ENCODE data around the gene SMS.
"Not testable (repeated sequence)": the region's sequence is repeated elsewhere in the genome, so short reads cannot be mapped to it uniquely, and the experiment has no call there.

Gene SMS

GRCh38 chrX:21944136-21944615 lies 3.7 kb downstream of the SMS start:
- peaks cover 3% of the 10 kb centered on the region; the same call in 1 of the 2 replicates for H3K36me3 ChIP-seq (ENCODE audit: insufficient read depth, low read length)
- no peak overlapping the region for H3K27ac ChIP-seq
- H3K9me3 ChIP-seq (ENCODE audit: low read depth, low read length): no peaks in the 10 kb centered on the region
- no peak for DNase-seq (ENCODE audit: low read depth, low spot score)
- TF ChIP-seq POLR2AphosphoS5 (IDR thresholded peaks at IDR 0.05; ENCODE audit: borderline replicate concordance, low read depth, low read length): no peak
- H3K9ac ChIP-seq (ENCODE audit: insufficient read length): no peak overlapping the region
- H3K4me3 ChIP-seq: no peak overlapping the region

- Histone ChIP-seq H3K4me3 (peak overlapping the region; percentile 52), H3K9me3 (ENCODE audit: low read depth, low read length) (no peaks in the 10 kb centered on the region), H3K36me3 (ENCODE audit: insufficient read depth, low read length) (peaks cover 7% of the 10 kb centered on the region), H3K27ac (peak overlapping the region; percentile 67; the same call in 1 of the 2 replicates), H3K9ac (ENCODE audit: insufficient read length) (no peak overlapping the region)
- DNase-seq (ENCODE audit: low read depth, low spot score): no peak
- TF ChIP-seq EZH2 (IDR thresholded peaks at IDR 0.05) (no peak), POLR2AphosphoS5 (IDR thresholded peaks at IDR 0.05; ENCODE audit: borderline replicate concordance, low read depth, low read length) (no peak), FOXP2 (optimal IDR thresholded peaks at IDR 0.05; ENCODE audit: control extremely low read depth, extremely low read length, insufficient read depth) (no peak)
Observed at GRCh38 chrX:21946925-21947641, 6.6 kb downstream of the SMS start.

GRCh38 chrX:21947671-21948070 lies 7.2 kb downstream of the SMS start:
- Histone ChIP-seq H3K4me3 (peak overlapping the region; percentile 52), H3K36me3 (ENCODE audit: insufficient read depth, low read length) (peaks cover 4% of the 10 kb centered on the region; the same call in 1 of the 2 replicates), H3K27ac (peak overlapping the region; percentile 67; the same call in 1 of the 2 replicates), H3K9ac (ENCODE audit: insufficient read length) (no peak overlapping the region), H3K9me3 (ENCODE audit: low read depth, low read length) (no peaks in the 10 kb centered on the region)
- no peak for TF ChIP-seq EZH2 (IDR thresholded peaks at IDR 0.05)
- TF ChIP-seq POLR2AphosphoS5 (IDR thresholded peaks at IDR 0.05; ENCODE audit: borderline replicate concordance, low read depth, low read length): no peak
- no peak for TF ChIP-seq FOXP2 (optimal IDR thresholded peaks at IDR 0.05; ENCODE audit: control extremely low read depth, extremely low read length, insufficient read depth)
- DNase-seq (ENCODE audit: low read depth, low spot score): no peak

GRCh38 chrX:21948897-21949578 lies 8.5 kb downstream of the SMS start:
- Histone ChIP-seq H3K27ac (no peak overlapping the region), H3K36me3 (ENCODE audit: insufficient read depth, low read length) (peaks cover 4% of the 10 kb centered on the region; the same call in 1 of the 2 replicates)
- TF ChIP-seq FOXP2 (optimal IDR thresholded peaks at IDR 0.05; ENCODE audit: control extremely low read depth, extremely low read length, insufficient read depth) (no peak), POLR2AphosphoS5 (IDR thresholded peaks at IDR 0.05; ENCODE audit: borderline replicate concordance, low read depth, low read length) (no peak), EZH2 (IDR thresholded peaks at IDR 0.05) (no peak)

GRCh38 chrX:21949689-21950088 lies 9.2 kb downstream of the SMS start:
- no peak overlapping the region for H3K27ac ChIP-seq
- H3K9ac ChIP-seq (ENCODE audit: insufficient read length): no peak overlapping the region
- TF ChIP-seq FOXP2 (optimal IDR thresholded peaks at IDR 0.05; ENCODE audit: control extremely low read depth, extremely low read length, insufficient read depth): no peak
- no peak for TF ChIP-seq EZH2 (IDR thresholded peaks at IDR 0.05)
- TF ChIP-seq POLR2AphosphoS5 (IDR thresholded peaks at IDR 0.05; ENCODE audit: borderline replicate concordance, low read depth, low read length): no peak
- no peak for DNase-seq (ENCODE audit: low read depth, low spot score)
- H3K9me3 ChIP-seq (ENCODE audit: low read depth, low read length): no peaks in the 10 kb centered on the region
- H3K4me3 ChIP-seq: no peak overlapping the region
- H3K36me3 ChIP-seq (ENCODE audit: insufficient read depth, low read length): peaks cover 4% of the 10 kb centered on the region; the same call in 1 of the 2 replicates

More at GRCh38 chrX:21948897-21949578, 8.5 kb downstream of the SMS start:
- H3K4me3 ChIP-seq: no peak overlapping the region
- DNase-seq (ENCODE audit: low read depth, low spot score): no peak
- no peak overlapping the region for H3K9ac ChIP-seq (ENCODE audit: insufficient read length)
- no peaks in the 10 kb centered on the region for H3K9me3 ChIP-seq (ENCODE audit: low read depth, low read length)

GRCh38 chrX:21950557-21950956 lies 10.0 kb downstream of the SMS start:
- not testable (repeated sequence) for DNase-seq (ENCODE audit: low read depth, low spot score); H3K9me3 ChIP-seq (ENCODE audit: low read depth, low read length); H3K36me3 ChIP-seq (ENCODE audit: insufficient read depth, low read length); H3K4me3 ChIP-seq; H3K9ac ChIP-seq (ENCODE audit: insufficient read length); H3K27ac ChIP-seq

GRCh38 chrX:21952624-21953023 lies 12.1 kb downstream of the SMS start:
- H3K27ac ChIP-seq: no peak overlapping the region
- H3K9me3 ChIP-seq (ENCODE audit: low read depth, low read length): no peaks in the 10 kb centered on the region
- H3K9ac ChIP-seq (ENCODE audit: insufficient read length): no peak overlapping the region
- no peak overlapping the region for H3K4me3 ChIP-seq
- H3K36me3 ChIP-seq (ENCODE audit: insufficient read depth, low read length): peaks cover 7% of the 10 kb centered on the region; the same call in 1 of the 2 replicates
- no peak for DNase-seq (ENCODE audit: low read depth, low spot score)
- TF ChIP-seq FOXP2 (optimal IDR thresholded peaks at IDR 0.05; ENCODE audit: control extremely low read depth, extremely low read length, insufficient read depth): no peak
- TF ChIP-seq EZH2 (IDR thresholded peaks at IDR 0.05): no peak
- TF ChIP-seq POLR2AphosphoS5 (IDR thresholded peaks at IDR 0.05; ENCODE audit: borderline replicate concordance, low read depth, low read length): no peak

- DNase-seq (ENCODE audit: low read depth, low spot score); H3K36me3 ChIP-seq (ENCODE audit: insufficient read depth, low read length); H3K27ac ChIP-seq; H3K4me3 ChIP-seq; H3K9me3 ChIP-seq (ENCODE audit: low read depth, low read length); H3K9ac ChIP-seq (ENCODE audit: insufficient read length): not testable (repeated sequence)
Observed at GRCh38 chrX:21953195-21953830, 12.8 kb downstream of the SMS start.

All from SK-N-MC (cell line).